Fibroblast of villous mesenchyme (primary cell): Measurements from ENCODE around the gene ADCK1. TPM values are rescaled to one million over a fixed set of nuclear protein-coding genes. Genes with fewer than 3 reads are reported as not detected.

Source experiments
- DNase-seq: peaks from one replicate; pipeline ENCODE4 v3.0.0-alpha.2; 2010; ENCODE audit warnings: low read depth
- H3K4me3 ChIP-seq: 2 replicates; pipeline ENCODE4 v1.5.1; 2011; ENCODE audit warnings: low read depth, mild to moderate bottlenecking, low read length
- total RNA-seq: library from RNA; depleted of rRNA; stranded (reverse); fragments of >200 nt; gene quantifications from 2 replicates; pipeline ENCODE4 v1.2.3, GENCODE V29; 2012
- TF ChIP-seq, protein P1 (sequence below): IDR thresholded peaks from 2 replicates; pipeline ENCODE4 v1.5.1; 2012; ENCODE audit warnings: low read depth, mild to moderate bottlenecking, low read length; ENCODE audit not compliant: insufficient read depth

The ADCK1 gene, protein sequence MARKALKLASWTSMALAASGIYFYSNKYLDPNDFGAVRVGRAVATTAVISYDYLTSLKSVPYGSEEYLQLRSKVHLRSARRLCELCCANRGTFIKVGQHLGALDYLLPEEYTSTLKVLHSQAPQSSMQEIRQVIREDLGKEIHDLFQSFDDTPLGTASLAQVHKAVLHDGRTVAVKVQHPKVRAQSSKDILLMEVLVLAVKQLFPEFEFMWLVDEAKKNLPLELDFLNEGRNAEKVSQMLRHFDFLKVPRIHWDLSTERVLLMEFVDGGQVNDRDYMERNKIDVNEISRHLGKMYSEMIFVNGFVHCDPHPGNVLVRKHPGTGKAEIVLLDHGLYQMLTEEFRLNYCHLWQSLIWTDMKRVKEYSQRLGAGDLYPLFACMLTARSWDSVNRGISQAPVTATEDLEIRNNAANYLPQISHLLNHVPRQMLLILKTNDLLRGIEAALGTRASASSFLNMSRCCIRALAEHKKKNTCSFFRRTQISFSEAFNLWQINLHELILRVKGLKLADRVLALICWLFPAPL
- total RNA-seq: 6.5 and 10.3 TPM in 2 replicates

GRCh38 chr14:77799863-77800730, at the start of gene ADCK1:
Gene ADCK1 (plus strand): TSS chr14:77800109. CDS start chr14:77818979, 18,870 bp downstream.
- peak within 1 kb of the TSS; percentile 71 for H3K4me3 ChIP-seq
- DNase-seq: peak; percentile 80
- TF ChIP-seq, protein P1, sequence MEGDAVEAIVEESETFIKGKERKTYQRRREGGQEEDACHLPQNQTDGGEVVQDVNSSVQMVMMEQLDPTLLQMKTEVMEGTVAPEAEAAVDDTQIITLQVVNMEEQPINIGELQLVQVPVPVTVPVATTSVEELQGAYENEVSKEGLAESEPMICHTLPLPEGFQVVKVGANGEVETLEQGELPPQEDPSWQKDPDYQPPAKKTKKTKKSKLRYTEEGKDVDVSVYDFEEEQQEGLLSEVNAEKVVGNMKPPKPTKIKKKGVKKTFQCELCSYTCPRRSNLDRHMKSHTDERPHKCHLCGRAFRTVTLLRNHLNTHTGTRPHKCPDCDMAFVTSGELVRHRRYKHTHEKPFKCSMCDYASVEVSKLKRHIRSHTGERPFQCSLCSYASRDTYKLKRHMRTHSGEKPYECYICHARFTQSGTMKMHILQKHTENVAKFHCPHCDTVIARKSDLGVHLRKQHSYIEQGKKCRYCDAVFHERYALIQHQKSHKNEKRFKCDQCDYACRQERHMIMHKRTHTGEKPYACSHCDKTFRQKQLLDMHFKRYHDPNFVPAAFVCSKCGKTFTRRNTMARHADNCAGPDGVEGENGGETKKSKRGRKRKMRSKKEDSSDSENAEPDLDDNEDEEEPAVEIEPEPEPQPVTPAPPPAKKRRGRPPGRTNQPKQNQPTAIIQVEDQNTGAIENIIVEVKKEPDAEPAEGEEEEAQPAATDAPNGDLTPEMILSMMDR: peak; percentile 55

GRCh38 chr14:77752266-77752665, 47.6 kb upstream of the ADCK1 start:
- DNase-seq: no peak
- TF ChIP-seq, protein P1: no peak
- H3K4me3 ChIP-seq: no peak overlapping the region

GRCh38 chr14:77752799-77753516, 47.0 kb upstream of the ADCK1 start:
- H3K4me3 ChIP-seq: no peak overlapping the region
- DNase-seq: peak; percentile 30
- TF ChIP-seq, protein P1: no peak

DNA sequence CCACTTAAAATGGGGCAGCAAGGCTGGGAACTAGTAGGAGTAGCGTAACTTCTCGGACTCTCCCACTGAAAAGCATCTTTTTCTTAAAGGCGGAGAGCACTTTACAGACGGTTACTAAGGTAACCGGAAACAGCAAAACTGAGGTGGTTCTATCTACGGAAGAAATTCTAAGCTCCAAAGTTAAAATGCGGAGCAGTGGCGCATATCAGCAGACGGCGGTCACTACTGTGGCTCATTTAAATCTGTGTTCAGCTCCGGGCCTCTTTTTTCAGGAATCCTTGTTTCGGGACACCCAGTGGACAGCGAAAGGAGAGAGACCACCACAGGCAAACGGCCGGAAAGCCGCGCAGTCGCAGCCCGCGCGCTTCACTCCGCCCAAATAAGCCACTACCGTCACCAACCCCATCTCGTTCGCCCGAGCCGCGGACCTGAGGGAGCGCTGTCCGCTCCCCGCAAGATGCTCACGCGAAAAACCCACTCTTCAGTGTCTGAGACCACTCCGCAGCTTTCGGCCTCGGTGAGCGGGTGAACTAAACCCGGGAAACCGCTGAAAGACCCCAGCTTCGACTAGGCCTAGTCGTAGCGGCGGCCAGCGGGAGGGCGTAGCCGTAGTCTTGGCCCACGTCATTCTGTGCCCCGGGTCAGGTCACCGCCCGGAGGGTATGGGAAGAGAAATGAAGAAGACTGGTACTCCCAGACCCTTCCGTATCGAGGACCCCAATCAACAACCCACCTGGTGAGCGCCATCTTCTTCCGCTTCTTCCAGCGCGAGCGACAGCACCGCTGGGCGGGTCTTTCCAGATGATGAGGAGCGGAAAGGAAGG, 39.3 kb upstream of the ADCK1 start, which contains the start of gene SNW1:
Gene SNW1 (minus strand): TSS at position 776 of the 824 bp plus-strand sequence. CDS start 29 bp downstream, at position 747.
- DNase-seq: peak; percentile 94
- TF ChIP-seq, protein P1: no peak
- peak within 1 kb of the TSS; percentile 100 for H3K4me3 ChIP-seq

DNA sequence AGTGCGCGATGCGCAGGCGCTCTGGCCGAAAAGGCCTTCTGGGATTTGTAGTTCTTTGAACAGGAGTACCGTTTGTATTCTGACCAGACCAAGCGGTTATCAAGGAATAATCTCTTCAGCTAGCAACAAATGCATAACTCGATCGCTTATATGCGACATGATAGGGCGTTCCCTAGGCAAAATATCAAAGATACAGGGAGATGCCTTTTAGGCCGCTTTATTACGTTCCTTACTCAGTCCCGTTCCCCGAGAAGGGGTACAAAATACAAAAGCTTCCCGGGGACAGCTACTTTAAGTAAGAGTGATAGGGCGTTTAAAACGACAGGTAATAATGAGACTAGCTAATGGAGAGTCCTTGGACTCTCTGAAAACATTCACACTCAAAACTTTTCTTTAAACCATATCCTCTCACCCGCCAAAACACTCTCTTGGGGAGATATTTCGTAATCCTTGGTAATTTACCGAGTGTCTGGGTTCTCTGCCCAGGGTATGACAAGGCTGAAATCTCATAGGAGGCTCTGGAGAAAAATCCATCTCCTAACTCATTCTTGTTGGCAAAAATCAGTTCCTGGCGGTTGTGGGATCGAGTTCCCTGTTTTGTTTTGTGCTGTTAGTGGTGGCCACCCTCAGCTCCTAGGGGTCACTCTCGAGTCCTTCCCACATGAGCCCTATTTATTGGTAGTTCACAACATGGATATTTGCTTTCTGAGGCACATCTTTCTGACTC, 38.5 kb upstream of the ADCK1 start:
- DNase-seq: peak; percentile 53
- H3K4me3 ChIP-seq: peak overlapping the region; percentile 100
- TF ChIP-seq, protein P1: peak; percentile 38
